ENCODE results near the gene SIRT6. TPM values are rescaled to one million over a fixed set of nuclear protein-coding genes. Genes with fewer than 3 reads are reported as not detected.

The SIRT6 gene
- total RNA-seq, 2 donors from 2014 or later, result 44.1 to 45.9 TPM

GRCh38 chr19:4215807-4216206 lies 33.4 kb upstream of the SIRT6 start:
- peaks cover 0 to 5% of the 10 kb centered on the region in 2 donors for H3K36me3 Mint-ChIP-seq (ENCODE audit: insufficient read depth in 2 of 2)
- no peak for DNase-seq

GRCh38 chr19:4213116-4213515 lies 30.8 kb upstream of the SIRT6 start:
- peaks cover 0 to 5% of the 10 kb centered on the region in 2 donors for H3K36me3 Mint-ChIP-seq (ENCODE audit: insufficient read depth in 2 of 2)
- ATAC-seq (replicated peaks in 1 of 2) (no peak), DNase-seq (no peak)
- H3K27ac Mint-ChIP-seq, result peak overlapping the region; percentile 40
- no peaks in the 10 kb centered on the region for H3K4me1 Mint-ChIP-seq (ENCODE audit: low read depth)
- no peaks in the 10 kb centered on the region for H3K27me3 Mint-ChIP-seq (ENCODE audit: low read depth)
- no peaks in the 10 kb centered on the region for H3K9me3 Mint-ChIP-seq
- no peak overlapping the region for H3K4me3 Mint-ChIP-seq

More at GRCh38 chr19:4215807-4216206, 33.4 kb upstream of the SIRT6 start:
- H3K4me3 Mint-ChIP-seq, result no peak overlapping the region
- H3K9me3 Mint-ChIP-seq, result no peaks in the 10 kb centered on the region
- no peak for ATAC-seq (replicated peaks in 1 of 2)
- no peaks in the 10 kb centered on the region for H3K27me3 Mint-ChIP-seq (ENCODE audit: low read depth)
- H3K4me1 Mint-ChIP-seq (ENCODE audit: low read depth), result no peaks in the 10 kb centered on the region
- H3K27ac Mint-ChIP-seq, result no peak overlapping the region

- DNase-seq (no peak), ATAC-seq (replicated peaks in 1 of 2) (no peak)
- Mint-ChIP-seq H3K36me3 (ENCODE audit: insufficient read depth in 2 of 2) (no peaks in the 10 kb centered on the region), H3K27ac (no peak overlapping the region), H3K9me3 (no peaks in the 10 kb centered on the region), H3K4me3 (no peak overlapping the region), H3K4me1 (ENCODE audit: low read depth) (no peaks in the 10 kb centered on the region), H3K27me3 (ENCODE audit: low read depth) (no peaks in the 10 kb centered on the region)
Measured at GRCh38 chr19:4210166-4210731, 27.9 kb upstream of the SIRT6 start.

GRCh38 chr19:4208385-4209094 lies 26.2 kb upstream of the SIRT6 start:
- ATAC-seq (replicated peaks in 1 of 2) (no peak), DNase-seq (no peak)
- H3K4me3 Mint-ChIP-seq, result no peak overlapping the region
- H3K27ac Mint-ChIP-seq, result no peak overlapping the region
- no peaks in the 10 kb centered on the region for H3K27me3 Mint-ChIP-seq (ENCODE audit: low read depth)
- H3K9me3 Mint-ChIP-seq, result no peaks in the 10 kb centered on the region
- H3K4me1 Mint-ChIP-seq (ENCODE audit: low read depth), result peaks cover 9% of the 10 kb centered on the region
- H3K36me3 Mint-ChIP-seq (ENCODE audit: insufficient read depth in 2 of 2), result no peaks in the 10 kb centered on the region

GRCh38 chr19:4206818-4207484 lies 24.6 kb upstream of the SIRT6 start:
- no peak overlapping the region for H3K27ac Mint-ChIP-seq
- ATAC-seq (replicated peaks in 1 of 2) (no peak), DNase-seq (no peak)
- no peak overlapping the region for H3K4me3 Mint-ChIP-seq
- no peaks in the 10 kb centered on the region for H3K36me3 Mint-ChIP-seq (ENCODE audit: insufficient read depth in 2 of 2)
- no peaks in the 10 kb centered on the region for H3K27me3 Mint-ChIP-seq (ENCODE audit: low read depth)
- H3K9me3 Mint-ChIP-seq, result no peaks in the 10 kb centered on the region
- peaks cover 9% of the 10 kb centered on the region for H3K4me1 Mint-ChIP-seq (ENCODE audit: low read depth)

- peaks cover 28% of the 10 kb centered on the region for H3K27me3 Mint-ChIP-seq (ENCODE audit: low read depth)
- H3K4me3 Mint-ChIP-seq, result no peak overlapping the region
- H3K36me3 Mint-ChIP-seq (ENCODE audit: insufficient read depth in 2 of 2), result peaks cover 8% of the 10 kb centered on the region in 2 donors
- H3K9me3 Mint-ChIP-seq, result peaks cover 8% of the 10 kb centered on the region in 2 donors
- H3K27ac Mint-ChIP-seq, result no peak overlapping the region
- ATAC-seq (replicated peaks in 1 of 2), result no peak
- no peak for DNase-seq
- peaks cover 13% of the 10 kb centered on the region for H3K4me1 Mint-ChIP-seq (ENCODE audit: low read depth)
Measured at GRCh38 chr19:4201798-4202197, 19.4 kb upstream of the SIRT6 start.

- DNase-seq (no peak), ATAC-seq (replicated peaks in 1 of 2) (no peak)
- Mint-ChIP-seq H3K27ac (no peak overlapping the region), H3K9me3 (peaks cover 8% of the 10 kb centered on the region in 2 donors), H3K4me3 (no peak overlapping the region), H3K36me3 (ENCODE audit: insufficient read depth in 2 of 2) (peaks cover 8% of the 10 kb centered on the region in 2 donors), H3K27me3 (ENCODE audit: low read depth) (peaks cover 29% of the 10 kb centered on the region), H3K4me1 (ENCODE audit: low read depth) (peaks cover 13% of the 10 kb centered on the region)
Measured at GRCh38 chr19:4200940-4201542, 18.7 kb upstream of the SIRT6 start.

- Mint-ChIP-seq H3K36me3 (ENCODE audit: insufficient read depth in 2 of 2) (peaks cover 8% of the 10 kb centered on the region in 2 donors), H3K27ac (no peak overlapping the region), H3K4me3 (no peak overlapping the region), H3K9me3 (peaks cover 8% of the 10 kb centered on the region in 2 donors), H3K27me3 (ENCODE audit: low read depth) (peaks cover 32% of the 10 kb centered on the region), H3K4me1 (ENCODE audit: low read depth) (peaks cover 12% of the 10 kb centered on the region)
- DNase-seq (no peak), ATAC-seq (replicated peaks in 1 of 2) (no peak)
Measured at GRCh38 chr19:4199699-4200293, 17.4 kb upstream of the SIRT6 start.

- Mint-ChIP-seq H3K9me3 (peaks cover 8% of the 10 kb centered on the region in 2 donors), H3K27me3 (ENCODE audit: low read depth) (peaks cover 39% of the 10 kb centered on the region), H3K36me3 (ENCODE audit: insufficient read depth in 2 of 2) (peaks cover 8% of the 10 kb centered on the region in 2 donors), H3K4me3 (no peak overlapping the region), H3K4me1 (ENCODE audit: low read depth) (peaks cover 5% of the 10 kb centered on the region), H3K27ac (no peak overlapping the region)
- DNase-seq, result no peak
- no peak for ATAC-seq (replicated peaks in 1 of 2)
Measured at GRCh38 chr19:4198467-4199126, 16.2 kb upstream of the SIRT6 start.

- Mint-ChIP-seq H3K4me3 (peak overlapping the region; percentile 12 to 15), H3K27me3 (ENCODE audit: low read depth) (peaks cover 39% of the 10 kb centered on the region), H3K27ac (no peak overlapping the region), H3K36me3 (ENCODE audit: insufficient read depth in 2 of 2) (peaks cover 8% of the 10 kb centered on the region in 2 donors), H3K4me1 (ENCODE audit: low read depth) (peaks cover 5% of the 10 kb centered on the region), H3K9me3 (peaks cover 8% of the 10 kb centered on the region in 2 donors)
- DNase-seq (peak; percentile 12 to 16), ATAC-seq (replicated peaks in 1 of 2) (no peak)
Measured at GRCh38 chr19:4197625-4198466, 15.5 kb upstream of the SIRT6 start.

- H3K4me1 Mint-ChIP-seq (ENCODE audit: low read depth), result peaks cover 5% of the 10 kb centered on the region
- ATAC-seq (replicated peaks in 1 of 2) (no peak), DNase-seq (no peak)
- H3K9me3 Mint-ChIP-seq, result peaks cover 8% of the 10 kb centered on the region in 2 donors
- H3K4me3 Mint-ChIP-seq, result peak overlapping the region; percentile 12 to 15
- peaks cover 39% of the 10 kb centered on the region for H3K27me3 Mint-ChIP-seq (ENCODE audit: low read depth)
- no peak overlapping the region for H3K27ac Mint-ChIP-seq
- H3K36me3 Mint-ChIP-seq (ENCODE audit: insufficient read depth in 2 of 2), result peaks cover 8% of the 10 kb centered on the region in 2 donors
Measured at GRCh38 chr19:4197228-4197624, 14.9 kb upstream of the SIRT6 start.
